Astrocyte of the cerebellum (primary cell): ENCODE results near the gene ZC3H18.

Experiments
- DNase-seq: peaks from one replicate; pipeline ENCODE4 v3.0.0-alpha.2; 2011; ENCODE audit warnings: low read depth
- H3K4me3 ChIP-seq: 2 replicates; pipeline ENCODE4 v1.5.1; 2011; ENCODE audit warnings: mild to moderate bottlenecking, low read depth, low read length, moderate library complexity
- in situ Hi-C: cut with HindIII; loops from 2 replicates; pipeline ENCODE4 v1.10.0; 2017; ENCODE audit warnings: low sequenced_read_pairs
- TF ChIP-seq, protein P1 (sequence below): IDR thresholded peaks from 2 replicates; pipeline ENCODE4 v1.5.1; 2012; ENCODE audit warnings: low read length, low read depth, moderate library complexity, mild to moderate bottlenecking; ENCODE audit errors: missing control alignments

Gene ZC3H18

DNA sequence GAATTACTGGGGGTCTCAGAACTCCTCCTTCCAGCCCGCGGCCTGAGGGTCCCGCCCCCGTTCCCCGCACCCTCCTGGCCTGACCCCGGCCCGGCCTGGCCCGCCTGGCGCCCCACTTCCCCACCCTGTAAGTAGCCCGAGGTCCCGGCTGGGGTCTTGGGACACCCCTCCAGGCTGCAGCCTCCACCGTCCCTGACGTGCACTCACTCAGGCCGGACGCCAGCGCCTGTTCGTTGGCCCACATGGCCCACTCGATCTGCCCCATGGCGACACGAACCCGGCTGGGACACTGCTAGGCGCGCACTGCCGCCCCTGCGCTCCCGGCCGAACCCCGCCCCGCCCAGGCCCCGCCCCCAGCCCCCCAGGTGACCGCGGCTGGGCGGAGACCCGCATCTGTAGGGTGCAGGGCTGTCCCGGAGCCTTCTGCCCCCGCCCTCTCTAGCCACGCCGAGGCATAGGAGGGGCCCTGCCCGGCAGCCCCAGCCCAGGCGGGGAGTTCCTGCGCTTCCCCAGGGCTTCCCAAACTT is 80.6 kb downstream of the ZC3H18 start, which contains the start of gene CYBA:
CYBA (minus strand) TSS at position 305 of the 527 bp plus-strand sequence; CDS start at position 265, 40 bp downstream.
- peak within 1 kb of the TSS; percentile 72 for H3K4me3 ChIP-seq
- DNase-seq, result no peak
- TF ChIP-seq, protein P1, sequence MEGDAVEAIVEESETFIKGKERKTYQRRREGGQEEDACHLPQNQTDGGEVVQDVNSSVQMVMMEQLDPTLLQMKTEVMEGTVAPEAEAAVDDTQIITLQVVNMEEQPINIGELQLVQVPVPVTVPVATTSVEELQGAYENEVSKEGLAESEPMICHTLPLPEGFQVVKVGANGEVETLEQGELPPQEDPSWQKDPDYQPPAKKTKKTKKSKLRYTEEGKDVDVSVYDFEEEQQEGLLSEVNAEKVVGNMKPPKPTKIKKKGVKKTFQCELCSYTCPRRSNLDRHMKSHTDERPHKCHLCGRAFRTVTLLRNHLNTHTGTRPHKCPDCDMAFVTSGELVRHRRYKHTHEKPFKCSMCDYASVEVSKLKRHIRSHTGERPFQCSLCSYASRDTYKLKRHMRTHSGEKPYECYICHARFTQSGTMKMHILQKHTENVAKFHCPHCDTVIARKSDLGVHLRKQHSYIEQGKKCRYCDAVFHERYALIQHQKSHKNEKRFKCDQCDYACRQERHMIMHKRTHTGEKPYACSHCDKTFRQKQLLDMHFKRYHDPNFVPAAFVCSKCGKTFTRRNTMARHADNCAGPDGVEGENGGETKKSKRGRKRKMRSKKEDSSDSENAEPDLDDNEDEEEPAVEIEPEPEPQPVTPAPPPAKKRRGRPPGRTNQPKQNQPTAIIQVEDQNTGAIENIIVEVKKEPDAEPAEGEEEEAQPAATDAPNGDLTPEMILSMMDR, result no peak
- in situ Hi-C loops, result no loop called here

DNA sequence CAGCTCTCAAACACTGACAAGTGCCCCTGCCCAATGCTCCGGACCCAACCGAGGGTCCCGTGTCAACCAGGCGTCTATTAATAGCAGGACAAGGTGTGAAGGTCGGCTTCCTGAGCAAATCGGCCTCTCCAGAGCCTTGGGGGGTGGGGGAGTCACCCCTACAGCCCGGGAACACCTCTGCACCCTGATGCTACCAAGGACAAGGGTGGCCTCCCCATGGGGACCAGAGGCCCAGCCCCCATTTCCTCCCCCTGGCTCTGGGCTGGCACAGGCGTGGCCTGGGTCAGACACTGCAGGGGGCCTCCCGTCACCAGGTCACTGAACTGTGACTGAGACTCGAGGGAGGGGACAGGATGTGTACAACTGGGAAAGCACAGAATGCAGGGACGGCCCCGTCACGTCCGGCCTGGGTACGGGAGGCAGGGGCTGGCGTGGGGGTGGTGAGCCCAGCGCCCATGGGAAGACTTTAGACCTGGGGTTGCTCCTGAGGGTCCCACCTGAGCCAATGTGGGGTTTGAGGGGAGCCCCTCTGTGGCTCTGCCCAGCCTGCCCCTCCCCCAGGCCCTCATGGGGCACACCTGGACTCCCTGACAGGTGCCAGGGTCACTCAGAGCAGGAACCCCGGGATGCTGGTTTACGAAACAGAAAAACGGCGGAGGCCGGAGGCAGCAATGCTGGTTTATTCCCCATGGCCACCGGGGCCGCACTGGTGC is 81.2 kb downstream of the ZC3H18 start:
- in situ Hi-C loops, result no loop called here
- no peak for DNase-seq
- H3K4me3 ChIP-seq, result peak overlapping the region; percentile 72
- TF ChIP-seq, protein P1, result no peak

DNA sequence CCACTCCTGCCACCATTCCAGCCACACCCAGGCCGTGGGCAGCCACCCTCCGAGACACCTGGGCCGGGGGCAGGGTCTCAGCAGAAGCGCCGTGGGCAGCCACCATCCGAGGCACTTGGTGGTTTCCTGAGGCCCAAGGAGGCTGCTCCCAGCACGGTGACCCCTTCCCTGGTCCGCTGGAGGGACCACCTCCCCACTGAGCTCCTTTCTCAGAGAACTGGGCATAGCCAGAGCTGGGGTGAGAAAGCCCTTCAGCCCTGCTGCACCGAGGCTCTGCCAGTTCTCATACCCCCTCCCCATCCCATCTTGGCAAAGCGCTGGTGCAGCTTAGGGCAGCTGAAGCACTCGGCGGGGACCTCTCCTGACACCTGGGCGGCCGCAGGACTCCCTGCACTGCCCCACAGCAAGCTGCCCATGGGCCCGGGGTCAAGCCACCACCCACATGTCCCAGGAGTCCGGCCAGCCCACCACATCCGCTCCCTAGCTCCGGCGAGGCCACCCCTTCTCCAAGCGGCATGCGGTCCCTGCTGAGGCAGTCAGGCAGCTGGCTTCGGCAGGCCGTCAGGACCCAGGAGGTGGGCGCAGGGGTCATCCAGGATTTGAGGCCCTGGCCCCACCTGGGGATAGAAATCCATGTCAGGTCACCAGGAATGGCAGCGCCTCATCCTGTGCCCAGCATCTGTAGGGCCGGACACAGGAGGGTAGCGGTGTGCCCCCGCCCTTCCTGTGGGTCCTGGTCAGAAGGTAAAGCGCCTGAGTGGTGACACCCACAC is 82.0 kb downstream of the ZC3H18 start:
- in situ Hi-C loops, result no loop called here
- TF ChIP-seq, protein P1, result no peak
- DNase-seq, result no peak
- no peak overlapping the region for H3K4me3 ChIP-seq

DNA sequence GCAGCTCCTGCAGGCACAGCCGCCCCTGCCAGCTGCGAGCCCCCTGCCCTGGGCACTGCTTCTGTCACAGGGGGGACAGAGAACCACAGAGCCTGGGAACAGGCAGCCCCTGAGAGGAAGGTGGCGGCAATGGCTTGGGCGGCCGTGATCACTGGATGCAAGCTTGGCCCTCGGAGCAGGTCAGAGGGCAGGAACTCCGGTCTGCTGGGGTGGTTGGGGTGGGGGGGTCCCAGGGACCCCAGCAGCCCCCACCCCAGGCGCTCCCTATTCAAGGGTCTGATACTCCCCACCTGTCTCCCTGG is 82.5 kb downstream of the ZC3H18 start:
- H3K4me3 ChIP-seq, result no peak overlapping the region
- TF ChIP-seq, protein P1, result no peak
- DNase-seq, result no peak
- in situ Hi-C loops, result no loop called here

DNA sequence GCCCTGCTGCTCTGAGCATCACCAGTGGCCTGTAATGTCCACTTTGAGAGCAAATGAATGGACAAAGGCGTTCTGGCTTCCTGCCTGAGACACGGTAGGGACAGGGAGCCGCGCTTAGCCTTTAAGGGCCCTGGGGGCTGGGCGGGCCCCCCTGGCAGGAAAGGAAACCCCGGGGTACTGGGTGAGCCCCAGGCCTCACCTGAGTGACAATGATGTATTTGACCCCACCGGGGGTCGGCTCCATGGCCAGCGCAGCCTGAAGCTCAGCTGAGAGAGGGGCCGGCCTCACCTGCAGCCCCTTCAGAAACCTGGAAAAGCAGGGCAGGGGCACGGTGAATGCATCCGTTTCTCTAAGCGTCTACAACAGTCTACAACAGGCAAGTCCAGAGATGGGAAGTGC is 82.9 kb downstream of the ZC3H18 start:
- no peak overlapping the region for H3K4me3 ChIP-seq
- no peak for DNase-seq
- in situ Hi-C loops, result no loop called here
- TF ChIP-seq, protein P1, result no peak

DNA sequence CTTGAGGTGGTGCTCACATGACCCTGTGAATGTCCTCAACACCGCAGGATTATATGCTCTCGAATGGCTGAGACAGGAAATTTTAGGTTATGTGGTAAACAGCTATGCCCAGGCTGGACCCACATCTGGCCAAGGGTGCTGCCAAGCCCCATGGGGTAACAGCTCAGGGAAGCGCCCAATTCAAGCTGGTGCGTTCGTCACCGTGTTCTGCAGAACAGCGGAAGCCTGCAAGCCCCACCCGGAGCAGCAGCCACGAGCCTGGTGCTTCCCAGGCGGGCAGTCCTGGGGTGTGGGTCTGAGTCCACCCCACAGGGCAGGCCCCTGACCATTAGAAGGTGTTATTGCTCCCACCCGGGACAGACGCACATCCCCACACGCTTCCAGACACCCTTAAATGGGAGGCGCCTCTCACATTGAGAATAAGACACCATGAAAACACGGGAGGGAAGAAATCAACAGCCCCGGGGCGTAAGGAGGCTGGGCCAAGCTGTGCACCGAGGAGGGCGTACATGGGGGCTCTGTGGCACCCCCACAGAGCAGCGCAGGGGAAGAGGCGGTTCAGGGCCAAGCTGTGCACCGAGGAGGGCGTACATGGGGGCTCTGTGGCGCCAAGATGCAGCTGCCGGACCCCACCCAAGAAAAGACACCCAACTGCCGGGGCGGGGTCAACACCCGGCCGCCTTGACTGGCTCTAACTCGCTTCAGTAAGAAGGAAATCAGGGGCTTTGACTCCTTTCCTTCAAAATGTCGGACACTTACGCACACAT is 83.6 kb downstream of the ZC3H18 start:
- DNase-seq, result no peak
- TF ChIP-seq, protein P1, result no peak
- in situ Hi-C loops, result no loop called here
- H3K4me3 ChIP-seq, result no peak overlapping the region
